GM12892 (cell line): Measurements from ENCODE around the gene HNRNPLL.

Experiments used
- POLR2A ChIP-seq: IDR thresholded peaks from 2 replicates; pipeline ENCODE4 v1.6.1; 2011; ENCODE audit warnings: low read depth, low read length, control low read depth
- POLR2AphosphoS5 ChIP-seq: IDR thresholded peaks from 2 replicates; pipeline ENCODE4 v1.6.1; 2011; ENCODE audit warnings: low read depth, low read length, control low read depth
- TAF1 ChIP-seq: IDR thresholded peaks from 2 replicates; pipeline ENCODE4 v1.6.1; 2011; ENCODE audit warnings: low read depth, mild to moderate bottlenecking, control low read depth, low read length, borderline replicate concordance

GRCh38 chr2:38626326-38627035 is 23.8 kb upstream of the HNRNPLL start:
- TF ChIP-seq POLR2A = no peak
- no peak for TF ChIP-seq POLR2AphosphoS5
- TF ChIP-seq TAF1 = no peak
